AG09309 (cell line): ENCODE data around the gene PPP6R2.
"Not testable (repeated sequence)": the region's sequence is repeated elsewhere in the genome, so short reads cannot be mapped to it uniquely, and the experiment has no call there.

Source experiments
- DNase-seq: peaks from one replicate; pipeline ENCODE4 v3.0.0-alpha.2; 2010; ENCODE audit warnings: low read depth
- H3K4me3 ChIP-seq: 2 replicates; pipeline ENCODE4 v1.5.1; 2011; ENCODE audit warnings: mild to moderate bottlenecking, low read depth, low read length, moderate library complexity; ENCODE audit not compliant: control insufficient read depth
- TF ChIP-seq, protein P1 (sequence below): IDR thresholded peaks from 2 replicates; pipeline ENCODE4 v1.5.1; 2011; ENCODE audit warnings: mild to moderate bottlenecking, low read depth, low read length, inconsistent platforms; ENCODE audit not compliant: insufficient read depth, control insufficient read depth; ENCODE audit errors: missing control alignments

PPP6R2 gene

DNA sequence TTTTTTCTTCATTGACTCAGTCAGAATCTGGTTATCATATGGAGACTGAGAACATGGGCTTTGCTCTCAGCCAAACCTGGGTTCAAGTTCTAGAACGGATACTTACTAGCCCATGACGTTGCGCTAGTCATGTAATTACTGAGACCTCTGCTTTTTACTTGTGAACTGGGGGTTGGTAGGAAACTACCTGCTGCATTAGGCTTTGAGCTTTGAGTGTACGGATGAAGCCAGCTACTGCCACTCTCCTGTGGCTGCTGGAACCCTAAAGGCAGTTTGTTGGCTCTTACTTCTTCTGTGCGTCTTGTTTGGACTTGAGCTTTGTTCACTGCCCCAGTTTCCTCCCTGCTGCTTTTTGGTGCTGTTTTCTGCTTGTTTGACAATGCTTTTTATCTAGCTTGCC lies 18.1 kb downstream of the PPP6R2 start:
- H3K4me3 ChIP-seq, result no peak overlapping the region
- no peak for DNase-seq
- TF ChIP-seq, protein P1, sequence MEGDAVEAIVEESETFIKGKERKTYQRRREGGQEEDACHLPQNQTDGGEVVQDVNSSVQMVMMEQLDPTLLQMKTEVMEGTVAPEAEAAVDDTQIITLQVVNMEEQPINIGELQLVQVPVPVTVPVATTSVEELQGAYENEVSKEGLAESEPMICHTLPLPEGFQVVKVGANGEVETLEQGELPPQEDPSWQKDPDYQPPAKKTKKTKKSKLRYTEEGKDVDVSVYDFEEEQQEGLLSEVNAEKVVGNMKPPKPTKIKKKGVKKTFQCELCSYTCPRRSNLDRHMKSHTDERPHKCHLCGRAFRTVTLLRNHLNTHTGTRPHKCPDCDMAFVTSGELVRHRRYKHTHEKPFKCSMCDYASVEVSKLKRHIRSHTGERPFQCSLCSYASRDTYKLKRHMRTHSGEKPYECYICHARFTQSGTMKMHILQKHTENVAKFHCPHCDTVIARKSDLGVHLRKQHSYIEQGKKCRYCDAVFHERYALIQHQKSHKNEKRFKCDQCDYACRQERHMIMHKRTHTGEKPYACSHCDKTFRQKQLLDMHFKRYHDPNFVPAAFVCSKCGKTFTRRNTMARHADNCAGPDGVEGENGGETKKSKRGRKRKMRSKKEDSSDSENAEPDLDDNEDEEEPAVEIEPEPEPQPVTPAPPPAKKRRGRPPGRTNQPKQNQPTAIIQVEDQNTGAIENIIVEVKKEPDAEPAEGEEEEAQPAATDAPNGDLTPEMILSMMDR, result no peak

DNA sequence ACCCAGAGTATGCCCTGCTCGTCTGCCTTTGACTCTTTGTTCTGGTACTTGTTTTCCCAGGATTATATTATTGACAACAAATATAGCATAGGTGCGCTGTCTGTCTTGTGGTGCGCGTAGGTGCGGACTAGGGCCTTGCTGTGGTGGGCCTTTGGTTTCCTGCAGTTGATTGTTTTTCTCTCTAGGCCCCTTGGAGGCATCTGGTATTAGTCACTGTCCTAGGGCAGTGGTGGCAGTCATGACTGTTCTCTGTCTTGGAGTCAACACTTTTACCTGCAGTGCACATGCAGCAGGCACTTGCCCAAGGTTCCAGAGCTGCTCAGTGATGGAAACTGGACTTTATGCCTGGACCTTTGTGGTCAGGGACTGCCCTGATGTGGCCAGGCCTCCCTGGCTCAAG lies 18.6 kb downstream of the PPP6R2 start:
- TF ChIP-seq, protein P1, result no peak
- no peak overlapping the region for H3K4me3 ChIP-seq
- DNase-seq, result no peak

DNA sequence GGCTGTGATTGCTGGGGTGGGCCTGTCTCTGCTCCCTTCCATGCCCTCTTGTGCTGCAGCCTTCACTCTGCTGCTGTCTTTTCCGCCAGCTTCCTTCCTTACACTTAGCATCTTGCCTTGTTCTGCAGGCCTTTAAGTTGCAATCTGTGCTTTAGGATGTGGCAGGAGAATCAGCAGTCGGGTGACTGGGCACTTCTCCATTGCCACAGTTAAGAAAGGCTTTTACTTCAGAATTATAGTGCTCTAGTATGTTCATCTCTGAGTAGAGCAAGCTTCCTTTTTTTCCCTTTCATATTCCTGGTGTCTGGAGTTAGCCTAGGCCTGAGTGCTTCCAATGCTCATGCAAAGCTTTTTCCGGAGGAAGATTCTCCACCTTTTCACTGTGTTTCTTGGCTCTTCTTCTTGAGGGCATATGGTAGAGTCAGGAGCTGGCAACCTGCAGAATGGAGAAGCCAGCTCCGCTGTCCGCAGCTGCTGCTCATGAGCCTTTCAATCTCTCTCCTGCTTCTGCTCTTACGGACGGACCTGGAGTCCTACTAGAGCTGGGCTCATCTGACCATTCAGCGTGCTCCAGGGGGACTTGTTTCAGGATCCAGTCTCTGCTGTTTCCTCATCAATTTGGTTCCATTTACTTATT lies 20.2 kb downstream of the PPP6R2 start:
- no peak for DNase-seq
- H3K4me3 ChIP-seq, result no peak overlapping the region
- TF ChIP-seq, protein P1, result no peak

DNA sequence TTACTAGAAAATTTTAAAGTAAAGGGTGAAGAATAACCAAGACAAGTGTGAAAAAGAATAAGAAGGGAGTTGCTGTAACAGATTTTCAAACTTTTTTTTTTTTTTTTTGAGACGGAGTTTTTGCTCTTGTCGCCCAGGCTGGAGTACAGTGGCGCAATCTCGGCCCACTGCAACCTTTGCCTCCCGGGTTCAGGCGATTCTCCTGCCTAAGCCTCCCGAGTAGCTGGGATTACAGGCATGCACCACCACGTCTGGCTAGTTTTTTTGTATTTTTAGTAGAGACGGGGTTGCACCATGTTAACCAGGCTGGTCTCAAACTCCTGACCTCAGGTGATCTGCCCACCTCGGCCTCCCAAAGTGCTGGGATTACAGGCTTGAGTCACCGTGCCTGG lies 20.7 kb downstream of the PPP6R2 start:
- DNase-seq, H3K4me3 ChIP-seq: not testable (repeated sequence)

DNA sequence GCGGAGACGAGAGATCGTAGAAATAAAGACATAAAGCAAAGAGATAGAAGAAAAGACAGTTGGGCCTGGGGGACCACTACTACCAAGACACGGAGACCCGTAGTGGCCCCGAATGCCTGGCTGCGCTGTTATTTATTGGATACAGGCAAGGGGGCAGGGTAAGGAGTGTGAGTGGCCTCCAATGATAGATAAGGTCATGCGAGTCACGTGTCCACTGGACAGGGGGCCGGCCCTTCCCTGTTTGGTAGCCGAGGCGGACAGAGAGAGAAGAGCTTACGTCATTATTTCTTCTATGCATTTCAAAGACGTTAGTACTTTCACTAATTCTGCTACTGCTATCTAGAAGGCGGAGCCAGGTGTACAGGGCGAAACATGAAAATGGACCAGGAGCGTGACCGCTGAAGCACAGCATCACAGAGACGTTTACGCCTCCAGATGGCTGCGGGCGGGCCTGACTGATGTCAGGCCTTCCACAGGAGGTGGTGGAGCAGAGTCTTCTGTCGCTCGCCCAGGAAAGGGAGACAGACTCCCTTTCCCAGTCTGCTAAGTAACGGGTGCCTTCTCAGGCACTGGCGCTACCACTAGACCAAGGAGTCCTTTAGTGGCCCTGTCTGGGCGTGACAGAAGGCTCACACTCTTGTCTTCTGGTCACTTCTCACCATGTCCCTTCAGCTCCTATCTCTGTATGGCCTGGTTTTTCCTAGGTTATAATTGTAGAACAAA lies 24.8 kb downstream of the PPP6R2 start:
- no peak for DNase-seq
- no peak overlapping the region for H3K4me3 ChIP-seq
- TF ChIP-seq, protein P1, result no peak

DNA sequence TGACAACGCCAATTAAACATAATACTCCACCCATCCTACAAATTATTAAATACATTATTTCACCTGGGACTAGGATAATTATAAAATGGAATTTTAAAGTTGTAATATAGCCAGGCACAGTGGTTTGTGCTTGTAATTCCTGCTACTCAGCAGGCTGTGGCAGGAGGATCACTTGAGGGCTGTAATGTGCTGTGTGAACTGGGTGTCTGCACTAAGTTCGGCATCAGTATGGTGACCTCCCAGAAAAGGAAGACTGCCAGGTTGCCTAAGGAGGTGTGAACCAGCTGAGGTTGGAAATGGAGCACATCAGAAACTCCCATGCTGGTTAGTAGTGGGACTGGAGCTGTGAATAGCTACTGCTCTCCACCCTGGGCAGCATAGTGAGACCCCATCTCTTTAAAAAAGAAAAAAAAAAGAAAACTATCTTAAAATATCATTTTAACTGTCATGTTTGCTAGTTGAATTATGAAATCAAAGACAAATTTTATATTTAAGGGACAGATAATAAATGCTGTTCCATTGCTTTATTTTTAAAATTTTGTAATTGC lies 28.0 kb downstream of the PPP6R2 start:
- H3K4me3 ChIP-seq, result no peak overlapping the region
- TF ChIP-seq, protein P1, result no peak
- no peak for DNase-seq

DNA sequence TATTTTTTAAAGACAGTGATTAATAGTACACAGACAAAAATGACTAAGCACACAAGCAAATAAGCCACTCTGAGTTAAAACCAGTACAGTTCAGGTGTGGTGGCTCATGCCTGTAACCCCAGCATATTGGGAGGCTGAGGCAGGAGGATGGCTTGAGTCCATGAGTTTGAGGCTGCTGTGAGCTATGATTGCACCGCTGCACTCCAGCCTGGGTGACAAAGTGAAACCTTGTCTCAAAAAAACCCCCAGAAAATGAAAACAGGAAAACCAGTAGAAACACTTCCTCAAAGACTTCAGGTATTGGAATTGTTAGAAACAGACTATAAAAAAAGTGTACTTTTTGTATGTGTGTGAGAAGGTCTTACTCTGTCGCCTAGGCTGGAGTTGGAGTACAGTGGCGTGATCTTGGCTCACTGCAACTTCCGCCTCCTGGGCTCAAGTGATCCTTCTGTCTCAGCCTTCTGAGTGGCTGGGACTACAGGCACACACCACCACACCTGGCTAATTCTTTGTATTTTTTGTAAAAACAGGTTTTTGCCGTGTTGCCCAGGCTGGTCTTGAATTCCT lies 33.0 kb downstream of the PPP6R2 start:
- no peak for DNase-seq
- TF ChIP-seq, protein P1, result no peak
- H3K4me3 ChIP-seq, result no peak overlapping the region

DNA sequence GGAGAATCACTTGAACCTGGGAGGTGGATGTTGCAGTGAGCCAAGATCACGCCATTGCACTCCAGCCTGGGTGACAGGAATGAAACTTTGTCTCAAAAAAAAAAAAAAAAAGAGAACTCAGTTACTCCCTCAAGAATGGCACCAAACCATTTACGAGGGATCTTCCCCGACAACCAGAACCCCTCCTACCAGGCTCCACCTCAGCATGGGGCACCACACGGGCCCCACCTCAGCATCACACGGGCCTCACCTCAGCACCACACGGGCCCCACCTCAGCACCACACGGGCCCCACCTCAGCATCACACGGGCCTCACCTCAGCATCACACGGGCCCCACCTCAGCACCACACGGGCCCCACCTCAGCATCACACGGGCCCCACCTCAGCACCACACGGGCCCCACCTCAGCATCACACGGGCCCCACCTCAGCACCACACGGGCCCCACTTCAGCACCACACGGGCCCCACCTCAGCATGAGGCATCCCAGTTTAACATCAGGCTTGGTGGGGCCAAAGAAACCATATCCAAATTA lies 38.0 kb downstream of the PPP6R2 start:
- not testable (repeated sequence) for DNase-seq, H3K4me3 ChIP-seq
